Measurements from ENCODE around the gene PCDHGA4.
"Not testable (repeated sequence)": the region's sequence is repeated elsewhere in the genome, so short reads cannot be mapped to it uniquely, and the experiment has no call there.

PCDHGA4 gene

GRCh38 chr5:141375444-141376155 is 20.8 kb downstream of the PCDHGA4 start:
- not testable (repeated sequence) for H3K4me2 ChIP-seq (ENCODE audit: insufficient read depth, low read length); DNase-seq; H3K36me3 ChIP-seq (ENCODE audit: insufficient read depth, low read length); H2AFZ ChIP-seq (ENCODE audit: low read depth, low read length); H3K27me3 ChIP-seq (ENCODE audit: insufficient read depth, low read length, poor library complexity); H3K4me3 ChIP-seq (ENCODE audit: low read depth in 1 of 2, low read length in 2 of 2); H3K79me2 ChIP-seq (ENCODE audit: insufficient read depth, low read length); H3K9me3 ChIP-seq (ENCODE audit: insufficient read depth, low read length, severe bottlenecking); H3K27ac ChIP-seq (ENCODE audit: low read length); H4K20me1 ChIP-seq (ENCODE audit: insufficient read depth, low read length); ATAC-seq (ENCODE audit: insufficient read depth, low read depth); H3K4me1 ChIP-seq (ENCODE audit: insufficient read depth, low read length); H3K9ac ChIP-seq (ENCODE audit: low read depth, low read length)
- peak; percentile 19 for TF ChIP-seq CTCF (IDR thresholded peaks at IDR 0.05; ENCODE audit: borderline replicate concordance, extremely low read depth, low read length, poor library complexity, severe bottlenecking)

- H3K79me2 ChIP-seq (ENCODE audit: insufficient read depth, low read length): no peaks in the 10 kb centered on the region
- no peak for TF ChIP-seq EZH2 (IDR thresholded peaks at IDR 0.05; ENCODE audit: borderline replicate concordance, low read depth, low read length, severe bottlenecking)
- TF ChIP-seq CTCF (IDR thresholded peaks at IDR 0.05; ENCODE audit: borderline replicate concordance, extremely low read depth, low read length, poor library complexity, severe bottlenecking): no peak
- H3K9ac ChIP-seq (ENCODE audit: low read depth, low read length): no peak within 1 kb of the TSS
- no peak within 1 kb of the TSS for H3K27ac ChIP-seq (ENCODE audit: low read length)
- no peaks in the 10 kb centered on the region for H3K9me3 ChIP-seq (ENCODE audit: insufficient read depth, low read length, severe bottlenecking)
- no peaks in the 10 kb centered on the region for H3K4me1 ChIP-seq (ENCODE audit: insufficient read depth, low read length)
- H3K4me3 ChIP-seq (ENCODE audit: low read depth in 1 of 2, low read length in 2 of 2): no peak within 1 kb of the TSS
- no peaks in the 10 kb centered on the region for H3K27me3 ChIP-seq (ENCODE audit: insufficient read depth, low read length, poor library complexity)
- H4K20me1 ChIP-seq (ENCODE audit: insufficient read depth, low read length): no peaks in the 10 kb centered on the region
- DNase-seq (no peak), ATAC-seq (ENCODE audit: insufficient read depth, low read depth) (no peak)
- no peak within 1 kb of the TSS for H2AFZ ChIP-seq (ENCODE audit: low read depth, low read length)
- H3K36me3 ChIP-seq (ENCODE audit: insufficient read depth, low read length): no peaks in the 10 kb centered on the region
- no peak within 1 kb of the TSS for H3K4me2 ChIP-seq (ENCODE audit: insufficient read depth, low read length)
These were observed 27.9 kb downstream of the PCDHGA4 start, which contains the start of gene PCDHGA7 for GRCh38 chr5:141382469-141383294. Gene PCDHGA7 (plus strand): TSS chr5:141382742. CDS start chr5:141382900, 158 bp downstream.

- Histone ChIP-seq H3K79me2 (ENCODE audit: insufficient read depth, low read length) (no peaks in the 10 kb centered on the region), H4K20me1 (ENCODE audit: insufficient read depth, low read length) (no peaks in the 10 kb centered on the region), H3K27ac (ENCODE audit: low read length) (no peak overlapping the region), H3K9me3 (ENCODE audit: insufficient read depth, low read length, severe bottlenecking) (no peaks in the 10 kb centered on the region), H3K36me3 (ENCODE audit: insufficient read depth, low read length) (no peaks in the 10 kb centered on the region), H3K4me2 (ENCODE audit: insufficient read depth, low read length) (no peak overlapping the region), H3K4me3 (ENCODE audit: low read depth in 1 of 2, low read length in 2 of 2) (no peak overlapping the region), H3K27me3 (ENCODE audit: insufficient read depth, low read length, poor library complexity) (no peaks in the 10 kb centered on the region), H3K4me1 (ENCODE audit: insufficient read depth, low read length) (no peaks in the 10 kb centered on the region), H3K9ac (ENCODE audit: low read depth, low read length) (no peak overlapping the region), H2AFZ (ENCODE audit: low read depth, low read length) (no peak overlapping the region)
- no peak for DNase-seq
- TF ChIP-seq CTCF (IDR thresholded peaks at IDR 0.05; ENCODE audit: borderline replicate concordance, extremely low read depth, low read length, poor library complexity, severe bottlenecking): no peak
- TF ChIP-seq EZH2 (IDR thresholded peaks at IDR 0.05; ENCODE audit: borderline replicate concordance, low read depth, low read length, severe bottlenecking): no peak
- ATAC-seq (ENCODE audit: insufficient read depth, low read depth): no peak
These were observed 28.5 kb downstream of the PCDHGA4 start for GRCh38 chr5:141383345-141383744.

All from DND-41 (cell line).